GM18502 (cell line): ENCODE data around the gene TRPV2.
"Not testable (repeated sequence)": the region's sequence is repeated elsewhere in the genome, so short reads cannot be mapped to it uniquely, and the experiment has no call there.

ENCODE experiments used
- ATAC-seq: cut with Tn5 transposase; IDR thresholded peaks from one replicate; pipeline ENCODE4 v1.9.1; 2021; ENCODE audit warnings: mild to moderate bottlenecking; ENCODE audit not compliant: unreplicated experiment, poor library complexity

TRPV2 gene

DNA sequence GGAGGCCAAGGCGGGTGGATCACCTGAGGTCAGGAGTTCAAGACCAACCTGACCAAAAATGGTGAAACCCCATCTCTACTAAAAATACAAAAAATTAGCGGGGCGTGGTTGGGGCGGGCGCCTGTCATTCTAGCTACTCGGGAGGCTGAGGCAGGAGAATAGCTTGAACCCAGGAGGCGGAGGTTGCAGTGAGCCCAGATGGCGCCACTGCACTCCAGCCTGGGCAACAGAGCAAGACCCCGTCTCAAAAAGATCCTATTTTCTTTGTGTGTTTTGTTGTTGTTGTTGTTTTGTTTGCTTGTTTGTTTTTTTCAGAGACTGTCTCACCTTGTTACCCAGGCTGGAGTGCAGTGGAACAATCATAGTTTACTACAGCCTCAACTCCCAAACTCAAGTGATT is 11.5 kb upstream of the TRPV2 start:
- not testable (repeated sequence) for ATAC-seq

DNA sequence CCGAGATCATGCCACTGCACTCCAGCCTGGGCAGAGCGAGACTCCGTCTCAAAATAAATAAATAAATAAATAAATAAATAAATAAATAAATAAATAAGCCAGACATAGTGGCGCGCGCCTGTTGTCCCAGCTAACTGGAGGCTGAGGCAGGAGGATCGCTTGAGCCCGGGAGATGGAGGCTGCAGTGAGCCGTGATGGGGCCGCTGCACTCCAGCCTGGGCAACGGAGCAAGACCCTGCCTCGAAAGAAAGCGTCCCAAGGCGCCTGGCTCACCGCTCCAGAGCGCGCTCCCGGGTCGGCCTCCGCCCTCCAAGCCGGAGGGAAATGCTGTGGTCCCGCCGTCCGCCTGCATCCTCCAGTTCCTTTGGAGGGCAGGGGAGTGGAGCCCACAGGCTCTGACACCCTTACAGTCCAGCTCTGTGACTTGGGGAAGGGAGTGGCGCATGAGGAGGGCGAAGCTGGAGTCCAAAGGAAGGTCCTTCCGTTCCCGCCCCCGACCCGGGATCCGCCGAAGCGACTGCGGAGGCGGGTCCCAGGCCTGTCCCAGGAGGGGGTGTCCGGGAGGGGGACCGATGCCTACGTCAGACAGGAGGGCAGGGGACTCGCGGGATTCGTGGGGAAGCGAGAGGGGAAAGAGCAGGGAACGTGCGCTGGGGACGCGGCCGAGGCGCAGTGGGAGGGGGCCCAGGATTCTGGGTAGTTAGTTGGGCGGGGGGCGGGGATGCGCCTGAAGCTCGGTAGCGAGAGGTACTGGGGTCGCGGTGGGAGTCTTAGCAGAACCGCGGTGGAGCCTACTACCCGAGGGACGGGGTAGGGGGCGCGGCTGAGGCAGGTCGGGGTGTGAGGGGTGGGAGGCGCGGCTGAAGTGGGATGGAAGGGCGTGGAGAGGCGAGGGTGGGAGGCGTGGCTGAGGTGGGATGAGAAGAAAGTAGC is 8.4 kb upstream of the TRPV2 start:
- no peak for ATAC-seq

DNA sequence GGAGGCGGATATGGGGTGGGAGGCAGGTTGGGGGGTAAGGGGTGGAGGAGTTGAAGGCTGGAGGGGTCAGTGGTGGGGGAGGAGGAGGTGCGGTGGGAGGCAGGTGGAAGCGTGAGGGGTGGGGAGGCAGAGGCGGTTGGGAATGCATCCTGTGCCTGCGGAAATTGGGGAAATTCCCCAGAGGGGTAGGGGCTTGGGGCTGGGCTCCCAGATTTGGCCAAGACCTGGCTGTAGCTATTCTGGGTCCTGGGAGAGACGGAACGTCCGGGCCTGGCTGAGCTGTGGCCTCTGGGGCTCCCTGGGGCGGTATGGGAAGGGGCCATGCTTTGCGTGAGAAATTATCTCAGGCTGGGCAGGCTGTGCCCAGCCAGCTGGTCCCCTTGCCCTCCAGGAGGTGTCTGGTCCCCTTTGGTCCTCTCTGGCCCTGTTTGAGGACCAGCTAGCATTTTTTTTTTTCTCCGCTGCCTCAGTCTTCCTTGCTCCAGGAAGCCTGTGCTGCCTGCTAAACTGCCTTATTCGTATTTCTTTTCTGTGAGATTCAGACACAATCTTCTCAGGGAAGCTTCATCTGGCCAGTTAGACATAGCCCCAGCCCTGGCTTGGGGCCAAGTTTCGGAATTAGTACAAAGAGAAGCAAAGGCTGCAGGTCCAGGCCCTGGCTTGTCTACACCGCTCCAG is 7.3 kb upstream of the TRPV2 start:
- peak; percentile 86 for ATAC-seq

DNA sequence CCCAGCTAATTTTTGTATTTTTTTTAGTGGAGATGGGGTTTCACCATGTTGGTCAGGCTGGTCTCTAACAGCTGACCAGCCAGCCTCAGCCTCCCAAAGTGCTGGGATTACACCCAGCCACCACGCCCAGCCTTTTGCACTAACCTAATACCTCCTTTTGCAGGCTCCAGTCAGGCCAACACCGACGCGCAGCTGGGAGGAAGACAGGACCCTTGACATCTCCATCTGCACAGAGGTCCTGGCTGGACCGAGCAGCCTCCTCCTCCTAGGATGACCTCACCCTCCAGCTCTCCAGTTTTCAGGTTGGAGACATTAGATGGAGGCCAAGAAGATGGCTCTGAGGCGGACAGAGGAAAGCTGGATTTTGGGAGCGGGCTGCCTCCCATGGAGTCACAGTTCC is 2.0 kb downstream of the TRPV2 start:
- ATAC-seq = no peak

DNA sequence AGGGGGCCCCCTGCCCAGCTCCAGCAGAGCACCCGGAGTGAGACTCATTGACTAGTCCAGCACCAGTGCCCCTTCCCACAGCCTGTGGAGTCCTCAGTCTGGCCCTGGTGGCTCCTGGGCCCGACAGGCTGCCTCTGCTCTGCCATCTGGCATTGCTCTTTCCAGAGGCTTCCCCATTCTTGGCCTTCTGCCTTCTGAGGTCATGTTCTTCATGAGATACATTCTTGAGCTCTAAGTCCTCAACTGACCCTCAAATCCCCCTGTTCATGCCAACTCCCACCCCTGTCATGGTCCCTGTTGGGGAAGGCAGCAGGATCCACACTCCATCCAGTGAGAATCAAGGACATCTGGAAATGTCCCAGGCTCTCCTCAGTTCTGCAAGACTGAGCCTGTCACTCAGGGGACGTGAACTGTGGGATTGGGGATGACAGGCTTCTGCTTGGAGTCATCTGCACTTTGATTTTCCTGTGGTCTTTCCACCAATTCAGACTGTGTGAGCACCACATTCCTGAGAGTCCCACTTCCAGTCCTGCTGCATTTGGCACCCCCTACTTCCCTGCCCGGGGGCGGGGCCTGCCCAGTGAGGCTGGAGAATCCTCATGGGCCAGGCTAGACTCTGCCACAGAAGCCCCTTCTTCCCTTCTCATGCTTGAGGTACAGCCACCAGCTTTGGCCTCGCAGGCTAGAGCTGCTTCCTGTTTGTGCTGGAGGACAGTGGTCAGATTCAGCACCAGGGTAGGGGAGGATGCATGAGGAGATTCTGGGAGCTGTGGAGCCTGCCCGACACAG is 2.7 kb downstream of the TRPV2 start:
- no peak for ATAC-seq

DNA sequence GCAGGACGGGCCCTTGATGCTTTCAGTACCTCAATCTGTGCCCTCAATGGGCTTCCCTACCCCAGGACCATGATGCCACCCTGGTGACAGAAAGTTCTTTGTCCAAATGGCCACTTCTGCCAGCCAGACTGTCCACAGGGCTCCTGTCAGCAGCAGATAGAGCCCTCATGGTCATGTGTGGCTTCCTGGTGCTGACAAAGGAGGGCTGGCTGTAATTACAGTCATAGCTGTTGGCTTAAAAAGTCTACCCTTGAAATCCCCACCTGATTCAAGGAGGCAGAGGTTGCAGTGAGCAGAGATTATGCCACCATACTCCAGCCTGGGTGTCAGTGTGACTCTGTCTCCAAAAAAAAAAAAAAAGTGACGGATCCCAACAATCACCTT is 3.3 kb downstream of the TRPV2 start:
- no peak for ATAC-seq

DNA sequence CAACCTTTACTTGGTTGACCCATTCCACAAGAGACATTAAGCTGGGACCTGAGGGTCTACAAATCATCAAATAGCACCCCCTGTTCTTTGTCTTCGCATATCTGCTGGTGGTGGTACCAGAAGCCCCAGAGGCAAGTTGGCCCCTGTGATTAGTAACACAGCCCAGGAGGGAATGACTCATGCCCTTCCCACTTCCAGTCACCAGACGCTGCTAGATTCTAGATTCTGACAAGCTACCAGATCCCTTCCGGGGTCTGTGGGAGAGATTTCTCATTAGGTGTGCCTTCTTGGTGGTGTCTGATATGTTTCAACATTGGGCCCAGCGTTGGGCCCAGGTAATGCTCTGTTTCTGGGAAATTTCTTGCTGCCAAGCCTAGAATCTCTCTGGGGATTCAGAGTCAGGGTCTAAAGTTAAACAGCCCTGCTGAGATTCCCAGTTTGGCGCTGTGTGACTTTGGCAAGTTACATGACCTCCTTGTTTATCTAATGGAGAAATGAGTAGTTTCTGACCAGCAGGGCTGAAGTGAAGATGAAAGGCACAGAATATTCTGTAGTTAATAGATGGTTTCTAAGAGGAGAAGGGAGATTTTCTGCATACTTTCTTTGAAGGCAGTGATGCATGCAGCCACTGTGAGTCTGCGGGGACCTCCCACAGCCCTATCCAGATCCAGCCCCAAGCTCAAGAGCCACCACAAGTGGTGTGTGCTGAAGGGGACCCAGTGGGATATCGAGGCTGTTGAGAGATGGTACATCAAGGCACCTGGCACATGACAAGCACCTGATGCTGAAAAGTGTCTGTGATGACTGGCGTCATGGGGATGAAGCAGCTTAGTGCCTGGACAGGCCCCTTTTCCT is 3.9 kb downstream of the TRPV2 start:
- peak; percentile 38 for ATAC-seq

DNA sequence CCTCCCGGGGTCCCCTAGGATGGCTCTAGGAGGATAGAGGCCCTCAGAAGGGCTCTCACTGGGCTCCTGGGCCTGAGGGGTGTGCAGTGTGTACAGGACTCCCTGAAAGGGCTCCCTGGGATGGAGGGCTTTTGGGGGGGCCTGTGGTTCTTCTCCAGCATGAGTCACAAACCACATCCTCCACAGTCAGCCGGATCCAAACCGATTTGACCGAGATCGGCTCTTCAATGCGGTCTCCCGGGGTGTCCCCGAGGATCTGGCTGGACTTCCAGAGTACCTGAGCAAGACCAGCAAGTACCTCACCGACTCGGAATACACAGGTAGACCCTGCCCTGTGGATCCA is 4.5 kb downstream of the TRPV2 start:
- ATAC-seq = peak; percentile 9

DNA sequence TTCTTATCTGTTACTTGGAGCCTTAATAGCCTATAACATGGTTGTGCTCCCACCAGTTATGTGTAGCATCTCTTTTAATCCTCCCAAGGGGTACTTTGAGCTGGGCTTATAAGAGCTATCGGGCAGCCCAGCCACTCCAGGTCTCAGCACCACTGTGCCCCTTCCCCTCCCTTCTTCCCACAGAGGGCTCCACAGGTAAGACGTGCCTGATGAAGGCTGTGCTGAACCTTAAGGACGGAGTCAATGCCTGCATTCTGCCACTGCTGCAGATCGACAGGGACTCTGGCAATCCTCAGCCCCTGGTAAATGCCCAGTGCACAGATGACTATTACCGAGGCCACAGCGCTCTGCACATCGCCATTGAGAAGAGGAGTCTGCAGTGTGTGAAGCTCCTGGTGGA is 7.0 kb downstream of the TRPV2 start:
- no peak for ATAC-seq

DNA sequence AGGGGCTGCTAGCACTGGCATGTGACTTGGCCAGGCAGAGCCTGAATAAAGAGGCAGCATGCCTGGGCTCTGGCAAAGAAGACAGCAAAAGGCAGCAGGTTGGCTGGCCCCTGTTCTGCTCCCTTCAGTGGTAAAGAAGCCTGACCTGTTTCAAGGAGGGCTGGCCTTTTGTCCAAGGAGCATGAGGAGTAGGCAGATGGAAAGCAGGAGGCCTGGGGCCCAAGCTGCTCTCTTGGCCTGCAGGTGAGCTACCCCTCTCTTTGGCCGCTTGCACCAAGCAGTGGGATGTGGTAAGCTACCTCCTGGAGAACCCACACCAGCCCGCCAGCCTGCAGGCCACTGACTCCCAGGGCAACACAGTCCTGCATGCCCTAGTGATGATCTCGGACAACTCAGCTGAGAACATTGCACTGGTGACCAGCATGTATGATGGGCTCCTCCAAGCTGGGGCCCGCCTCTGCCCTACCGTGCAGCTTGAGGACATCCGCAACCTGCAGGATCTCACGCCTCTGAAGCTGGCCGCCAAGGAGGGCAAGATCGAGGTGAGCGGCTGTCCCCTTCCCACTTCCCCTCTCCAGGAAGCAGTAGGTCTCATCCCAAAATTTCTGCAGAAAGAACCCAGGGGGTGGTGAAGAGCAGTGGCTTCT is 8.0 kb downstream of the TRPV2 start:
- ATAC-seq = no peak

DNA sequence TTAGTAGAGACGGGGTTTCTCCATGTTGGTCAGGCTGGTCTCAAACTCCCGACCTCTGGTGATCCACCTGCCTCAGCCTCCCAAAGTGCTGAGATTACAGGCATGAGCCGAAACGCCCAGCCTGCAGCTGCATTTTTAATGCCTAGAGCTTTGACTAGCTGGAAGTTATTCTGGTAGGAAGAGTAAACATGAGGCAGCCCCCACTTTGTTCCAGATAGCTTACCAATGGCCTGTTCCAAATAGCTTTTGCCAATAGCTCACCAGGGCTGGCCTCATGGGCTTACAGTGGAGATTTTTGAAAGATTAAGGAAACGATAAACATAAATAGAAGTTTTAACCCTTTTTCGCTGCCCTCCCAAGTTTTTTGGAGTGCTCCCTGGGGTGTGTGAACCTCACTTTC is 9.8 kb downstream of the TRPV2 start:
- ATAC-seq = no peak

DNA sequence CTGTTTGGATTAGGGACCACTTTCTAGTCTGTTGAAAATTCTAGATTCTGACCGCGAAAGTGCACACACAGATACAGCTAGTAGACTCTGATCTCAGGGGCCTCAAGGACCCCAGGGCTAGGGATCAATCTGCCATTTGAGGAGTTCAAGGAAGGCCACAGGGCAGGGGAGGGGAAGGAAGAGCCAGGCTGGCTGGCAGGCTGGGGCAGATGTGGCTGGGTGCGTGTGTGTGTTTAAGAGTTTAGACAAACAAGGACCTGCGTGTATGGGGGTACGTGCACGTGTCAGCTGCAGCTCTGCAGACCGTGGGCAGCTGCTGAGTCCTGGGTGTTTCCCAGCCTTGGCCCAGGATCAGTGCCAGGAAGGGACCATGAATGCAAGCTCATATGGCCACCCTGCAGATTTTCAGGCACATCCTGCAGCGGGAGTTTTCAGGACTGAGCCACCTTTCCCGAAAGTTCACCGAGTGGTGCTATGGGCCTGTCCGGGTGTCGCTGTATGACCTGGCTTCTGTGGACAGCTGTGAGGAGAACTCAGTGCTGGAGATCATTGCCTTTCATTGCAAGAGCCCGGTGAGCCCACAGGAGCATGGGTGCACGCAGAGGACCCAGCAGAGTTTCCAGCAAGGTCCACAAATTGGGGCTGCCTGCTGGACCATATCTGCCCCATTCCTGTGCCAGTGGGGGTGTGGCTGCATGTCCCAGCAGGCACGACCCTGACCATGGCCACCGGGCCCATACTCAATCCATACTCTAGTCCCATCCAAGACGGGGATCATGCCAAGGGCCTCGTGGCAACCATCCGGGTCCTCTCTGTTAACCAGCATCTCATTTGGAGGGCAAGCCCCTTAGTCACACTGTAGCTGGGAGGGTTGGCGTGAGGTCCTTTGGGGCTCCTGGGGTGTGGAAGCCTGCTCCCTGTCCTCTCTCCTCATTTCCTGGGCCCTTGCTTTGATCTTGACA is 10.6 kb downstream of the TRPV2 start:
- no peak for ATAC-seq

DNA sequence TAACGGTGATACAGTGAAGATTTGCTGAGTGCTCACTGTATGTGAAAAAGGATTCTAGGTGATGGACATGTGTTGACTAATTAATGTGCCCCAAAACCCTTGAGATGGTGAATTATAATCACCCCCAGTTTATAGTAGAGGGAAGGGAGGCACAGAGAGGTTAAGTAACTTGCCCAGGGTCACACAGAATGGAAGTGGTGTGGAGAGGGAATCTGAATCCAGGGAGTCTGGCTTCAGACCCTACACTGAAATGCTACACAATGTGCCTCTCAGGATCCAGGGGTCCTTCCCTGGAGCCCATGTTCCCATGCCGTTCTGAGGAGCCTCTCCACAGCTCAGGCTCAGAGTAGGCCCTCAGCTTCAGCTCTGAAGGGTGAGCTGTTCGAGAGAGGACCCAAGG is 11.6 kb downstream of the TRPV2 start:
- no peak for ATAC-seq

DNA sequence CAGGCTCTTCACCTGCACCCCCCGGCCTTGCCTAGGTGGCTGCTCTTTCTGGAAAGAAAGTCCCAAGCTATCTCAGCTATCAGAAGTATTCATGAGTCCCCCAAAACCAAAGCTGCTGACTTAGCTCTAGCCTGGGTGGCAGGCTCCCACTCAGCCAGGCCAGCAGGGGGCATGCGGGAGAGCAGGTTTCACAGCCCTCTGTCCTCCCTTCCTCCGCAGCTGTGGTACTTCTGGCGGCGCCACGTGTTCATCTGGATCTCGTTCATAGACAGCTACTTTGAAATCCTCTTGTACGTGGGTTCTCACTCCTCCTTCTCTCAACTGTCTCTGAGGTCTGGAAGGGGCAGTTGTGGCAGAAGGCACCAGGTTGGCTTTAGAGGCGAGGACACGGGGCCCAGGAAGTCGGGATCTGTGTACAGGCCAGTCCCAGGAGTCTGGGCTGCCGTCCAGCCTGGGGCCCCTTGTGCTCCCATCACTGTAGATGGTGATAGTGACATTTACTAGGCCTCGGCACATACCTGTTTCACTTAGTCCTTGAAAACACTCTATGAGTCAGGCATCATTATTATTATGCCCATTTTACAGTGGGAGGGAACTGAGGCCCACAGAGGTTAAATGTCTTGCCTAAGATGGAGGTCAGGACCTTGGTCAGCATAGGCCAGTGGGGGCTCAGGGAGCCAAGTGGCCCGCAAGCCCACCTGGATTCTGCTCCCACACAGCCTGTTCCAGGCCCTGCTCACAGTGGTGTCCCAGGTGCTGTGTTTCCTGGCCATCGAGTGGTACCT is 12.9 kb downstream of the TRPV2 start:
- ATAC-seq = no peak

DNA sequence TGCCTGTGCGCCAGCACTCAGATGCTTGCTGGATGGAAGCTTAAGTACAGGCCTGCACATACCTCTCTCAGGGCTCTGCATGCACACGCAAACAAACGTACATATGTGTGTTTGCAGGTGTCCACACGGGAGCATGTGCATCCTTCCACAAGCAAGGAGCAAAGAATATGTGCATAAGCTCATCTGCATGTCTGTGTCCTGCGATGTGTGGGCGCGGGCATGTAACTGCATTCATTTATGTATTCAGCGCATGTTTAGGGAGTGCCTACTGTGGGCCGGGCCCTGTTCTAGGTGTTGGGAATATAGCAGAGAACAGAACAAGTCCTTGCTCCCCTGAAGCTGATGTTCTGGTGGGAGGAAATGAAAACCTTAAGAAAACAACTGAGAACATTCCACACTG is 13.7 kb downstream of the TRPV2 start:
- no peak for ATAC-seq

DNA sequence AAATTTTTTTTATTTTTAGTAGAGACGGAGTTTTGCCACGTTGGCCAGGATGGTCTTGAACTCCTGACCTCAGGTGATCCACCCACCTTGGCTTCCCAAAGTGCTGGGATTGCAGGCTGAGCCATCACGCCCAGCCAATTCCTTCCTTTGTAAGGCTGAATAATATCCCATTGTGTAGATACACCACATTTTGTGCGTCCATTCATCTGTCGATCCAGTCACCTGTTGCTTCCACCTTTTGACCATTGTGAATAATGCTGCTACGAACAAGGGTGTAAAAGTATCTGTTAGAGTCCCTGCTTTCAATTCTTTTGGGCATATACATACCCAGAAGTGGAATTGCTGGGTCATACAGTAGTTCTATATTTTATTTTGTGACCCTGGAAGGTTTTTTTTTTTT is 15.3 kb downstream of the TRPV2 start:
- no peak for ATAC-seq

DNA sequence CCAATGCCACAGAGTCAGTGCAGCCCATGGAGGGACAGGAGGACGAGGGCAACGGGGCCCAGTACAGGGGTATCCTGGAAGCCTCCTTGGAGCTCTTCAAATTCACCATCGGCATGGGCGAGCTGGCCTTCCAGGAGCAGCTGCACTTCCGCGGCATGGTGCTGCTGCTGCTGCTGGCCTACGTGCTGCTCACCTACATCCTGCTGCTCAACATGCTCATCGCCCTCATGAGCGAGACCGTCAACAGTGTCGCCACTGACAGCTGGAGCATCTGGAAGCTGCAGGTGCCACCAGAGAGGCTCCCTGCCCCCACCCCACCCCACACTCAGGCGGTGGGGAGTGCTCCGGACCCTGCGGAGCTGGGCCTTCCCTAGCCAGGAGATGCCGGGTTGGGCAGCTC is 16.6 kb downstream of the TRPV2 start:
- no peak for ATAC-seq

DNA sequence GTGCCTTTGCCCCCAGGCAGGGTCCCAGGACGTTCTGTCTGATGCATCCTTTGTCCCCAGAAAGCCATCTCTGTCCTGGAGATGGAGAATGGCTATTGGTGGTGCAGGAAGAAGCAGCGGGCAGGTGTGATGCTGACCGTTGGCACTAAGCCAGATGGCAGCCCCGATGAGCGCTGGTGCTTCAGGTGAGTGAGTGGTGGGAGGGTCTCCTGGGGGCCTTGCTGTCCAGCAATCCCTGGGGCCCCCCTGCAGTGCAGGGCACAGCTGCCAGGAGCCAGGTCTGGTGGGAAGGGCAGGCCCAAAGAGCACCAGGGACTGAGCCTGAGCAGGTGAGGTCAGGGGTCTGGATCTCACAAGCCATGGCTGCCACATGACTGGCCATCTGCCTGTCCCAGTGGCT is 18.1 kb downstream of the TRPV2 start:
- ATAC-seq = no peak
